Measurements from ENCODE around the gene ZEB2.
"Not testable (repeated sequence)": the region's sequence is repeated elsewhere in the genome, so short reads cannot be mapped to it uniquely, and the experiment has no call there.

ZEB2 gene

GRCh38 chr2:144376460-144376859, 143.5 kb downstream of the ZEB2 start:
- DNase-seq, result no peak

GRCh38 chr2:144374163-144374661, 145.7 kb downstream of the ZEB2 start:
- no peak for DNase-seq

- no peak for DNase-seq
Measured at GRCh38 chr2:144372410-144373080, 147.4 kb downstream of the ZEB2 start.

DNA sequence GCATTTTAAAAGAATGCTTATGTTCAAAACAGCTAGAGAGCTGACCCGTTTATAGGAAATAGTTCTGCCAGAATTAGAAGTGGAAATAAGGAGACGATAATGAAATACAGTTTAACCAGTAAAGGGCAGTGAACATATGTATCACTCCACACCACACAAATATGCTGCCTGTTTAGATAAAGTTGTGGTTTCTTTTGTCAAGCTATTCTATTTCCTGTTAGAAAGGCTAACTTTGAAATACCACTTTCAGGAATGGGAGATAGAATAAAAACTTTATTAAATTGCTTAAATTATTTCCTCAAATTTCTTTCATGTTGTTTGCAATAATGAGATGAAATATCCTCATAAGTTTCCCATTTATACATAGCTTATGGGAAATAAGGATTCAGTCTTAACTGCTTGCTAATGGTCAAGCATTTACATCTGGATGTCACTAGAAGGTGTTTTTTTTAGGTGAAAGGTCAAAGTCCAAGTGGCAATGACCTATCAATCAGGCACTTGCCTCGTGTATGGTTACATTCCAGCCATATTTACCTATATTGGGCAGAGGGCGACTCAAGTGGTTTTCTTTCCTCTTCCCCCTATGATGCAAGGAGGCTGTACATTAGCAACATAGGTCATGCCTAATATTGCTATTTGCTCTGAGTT, 148.9 kb downstream of the ZEB2 start:
- DNase-seq, result no peak

DNA sequence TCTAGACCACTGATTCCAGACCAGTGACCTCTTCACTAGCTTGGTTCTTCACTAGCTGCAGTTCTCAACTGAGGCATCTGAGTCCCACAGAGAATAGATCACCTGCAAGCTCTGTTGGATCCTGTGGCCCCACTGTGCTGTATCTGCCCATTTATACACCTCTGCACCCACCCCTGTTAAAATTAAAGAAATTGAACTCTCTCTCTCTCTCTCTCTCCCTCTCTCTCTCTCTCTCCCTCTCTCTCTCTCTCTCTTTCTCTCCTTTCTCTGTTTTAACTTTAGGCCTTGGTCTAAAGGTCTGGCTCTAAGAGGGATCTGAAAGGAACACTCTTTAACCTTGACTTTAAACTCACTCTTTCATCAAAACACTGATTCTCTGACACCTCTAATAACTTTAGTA, 150.5 kb downstream of the ZEB2 start:
- no peak for DNase-seq

DNA sequence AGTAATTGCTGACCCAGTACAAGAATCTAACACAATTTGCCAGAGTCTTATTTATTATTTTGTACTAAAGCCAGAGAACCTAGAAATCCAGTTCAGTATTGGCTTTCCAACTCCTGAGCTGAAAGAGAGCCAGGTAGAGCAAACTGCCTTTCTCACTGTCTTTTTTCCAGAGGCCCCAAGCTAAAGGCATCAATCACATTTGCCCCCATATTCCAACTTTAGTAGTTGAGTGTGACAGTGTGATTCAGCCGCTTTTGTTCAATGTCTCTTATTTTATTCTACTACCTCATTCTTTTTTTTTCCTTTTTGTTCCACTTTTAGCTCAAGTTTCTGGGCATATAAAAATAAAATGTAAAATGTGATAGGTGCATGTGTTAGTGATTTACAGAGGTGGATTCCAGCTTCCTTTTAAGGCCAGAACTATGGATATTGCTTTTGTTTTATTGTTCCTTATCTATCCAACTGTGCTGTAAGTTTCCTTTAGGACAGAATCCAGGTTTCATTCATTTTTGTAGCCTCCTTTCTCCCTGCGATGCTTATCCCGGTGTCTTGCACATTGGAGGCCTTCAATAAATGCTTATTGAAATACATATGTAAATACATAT, 153.0 kb downstream of the ZEB2 start:
- no peak for DNase-seq

GRCh38 chr2:144364944-144365738, 154.8 kb downstream of the ZEB2 start:
- DNase-seq, result no peak

- not testable (repeated sequence) for DNase-seq
Measured at GRCh38 chr2:144364247-144364646, 155.7 kb downstream of the ZEB2 start.

DNA sequence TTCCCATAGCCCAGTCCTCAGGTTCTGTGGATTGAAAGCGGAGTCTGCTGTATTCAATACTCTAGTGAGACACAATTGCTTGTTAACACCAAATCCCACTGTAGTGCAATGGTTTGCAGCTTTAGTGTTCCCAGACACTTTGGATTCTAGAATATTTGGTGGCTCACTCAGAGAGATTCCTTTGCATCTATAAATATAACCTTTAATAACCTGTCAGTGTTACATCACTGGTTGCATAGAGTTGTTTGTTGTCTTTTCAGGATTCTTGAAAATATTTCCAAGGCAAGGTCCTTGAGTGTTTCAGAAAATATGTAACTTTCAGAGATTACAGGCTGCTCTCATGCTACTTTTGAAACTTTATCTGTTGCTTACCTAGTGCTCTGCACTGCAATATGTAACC, 157.5 kb downstream of the ZEB2 start:
- no peak for DNase-seq

DNA sequence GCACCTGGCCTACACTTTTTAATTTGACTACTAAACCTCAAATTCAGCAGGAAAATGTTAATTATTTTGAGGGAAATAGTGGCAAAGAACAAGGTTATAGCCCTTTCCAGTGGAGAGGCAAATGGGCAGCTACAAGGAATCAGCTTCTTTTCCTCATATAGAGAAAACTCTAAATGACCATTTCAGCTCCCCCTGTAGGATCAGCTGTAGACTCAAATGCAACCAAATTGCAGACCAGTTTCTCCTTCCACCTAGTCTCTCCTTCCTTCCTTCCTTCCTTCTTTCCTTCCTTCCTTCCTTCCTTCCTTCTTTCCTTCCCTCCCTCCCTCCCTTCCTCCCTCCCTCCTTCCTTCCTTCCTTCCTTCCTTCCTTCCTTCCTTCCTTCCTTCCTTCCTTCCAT, 158.2 kb downstream of the ZEB2 start:
- no peak for DNase-seq

DNA sequence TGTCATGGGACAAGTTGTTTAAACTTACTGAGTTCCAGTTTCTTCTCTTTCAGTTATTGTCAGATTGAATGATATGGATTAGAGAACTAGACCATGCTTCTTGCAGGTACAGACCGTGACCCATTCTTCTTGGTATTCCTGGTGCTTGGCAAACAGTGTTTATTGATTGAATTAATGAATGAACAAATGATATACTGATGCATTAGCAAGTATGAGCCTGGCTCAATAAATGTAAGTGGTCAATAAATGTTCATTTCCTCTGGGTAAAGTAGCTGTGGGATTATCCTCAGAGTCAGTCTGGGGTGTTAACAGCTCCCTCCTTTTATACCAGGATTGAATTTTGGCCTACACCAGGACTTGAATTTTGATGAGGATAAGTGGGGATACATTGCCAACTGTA, 160.2 kb downstream of the ZEB2 start:
- DNase-seq, result no peak

DNA sequence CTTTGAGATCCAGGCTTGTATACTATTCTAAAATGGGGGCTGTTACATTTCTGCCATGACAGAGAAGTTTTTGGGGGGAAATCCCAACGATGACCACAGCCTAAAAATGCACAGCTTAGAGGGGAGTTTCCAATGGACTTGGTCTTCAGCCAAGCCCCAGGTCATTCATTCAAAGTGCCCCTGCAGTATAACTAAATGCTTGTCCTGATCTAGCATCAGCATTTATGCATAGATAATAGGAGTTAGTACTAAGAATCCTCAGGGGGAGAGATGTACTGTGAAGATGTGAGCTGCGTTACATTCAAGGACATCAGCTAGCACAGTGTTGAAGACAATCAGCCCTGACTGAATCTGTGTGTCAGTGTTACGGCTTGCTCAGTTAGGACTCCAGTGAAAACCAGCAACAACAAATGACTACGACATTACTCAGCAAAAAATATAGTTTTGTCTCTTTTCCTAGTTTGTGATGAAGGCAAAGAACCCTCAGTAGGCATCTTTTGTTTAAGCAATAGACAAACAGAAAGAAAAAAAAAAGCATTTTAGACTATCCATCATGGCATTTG, 160.9 kb downstream of the ZEB2 start:
- no peak for DNase-seq

GRCh38 chr2:144358374-144358964, 161.4 kb downstream of the ZEB2 start:
- DNase-seq, result no peak

DNA sequence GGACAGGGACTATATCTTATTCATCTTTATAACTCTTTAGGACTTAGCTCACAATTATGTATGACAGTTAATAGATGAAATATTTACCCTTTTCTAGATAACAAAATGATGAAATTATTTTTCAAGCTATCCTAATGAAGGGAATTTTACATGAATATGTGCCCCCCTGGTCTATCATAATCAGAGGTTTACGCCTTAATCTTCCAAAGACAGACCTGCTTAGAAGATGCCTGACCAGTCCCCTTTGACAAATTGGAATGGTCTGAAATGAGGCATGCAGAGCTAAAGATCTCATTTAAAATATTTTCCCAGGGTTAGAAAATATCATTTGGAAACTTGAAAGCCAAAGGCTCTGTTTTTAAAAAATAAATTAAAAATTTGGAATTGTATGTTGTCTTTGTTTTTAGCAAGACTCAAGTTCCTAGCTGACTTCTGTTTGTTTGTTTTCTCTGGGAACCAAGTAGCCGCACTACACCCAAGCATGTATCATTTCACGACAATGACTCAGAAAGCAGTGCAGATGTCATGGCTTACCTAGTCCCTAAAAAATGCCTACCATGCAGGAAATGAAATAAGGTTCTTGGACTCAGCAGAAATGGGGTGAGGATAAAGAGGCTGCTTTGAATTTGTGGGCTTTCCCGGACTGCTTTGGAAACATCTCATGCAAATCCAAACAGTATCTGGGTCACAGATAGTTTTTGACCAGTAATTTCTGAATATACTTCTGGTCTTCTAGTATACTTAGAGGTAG, 162.1 kb downstream of the ZEB2 start:
- DNase-seq, result no peak

GRCh38 chr2:144356402-144356801, 163.5 kb downstream of the ZEB2 start:
- DNase-seq, result no peak

GRCh38 chr2:144354953-144355352, 165.0 kb downstream of the ZEB2 start:
- DNase-seq, result no peak

- DNase-seq, result no peak
Measured at GRCh38 chr2:144351687-144352086, 168.2 kb downstream of the ZEB2 start.

GRCh38 chr2:144350151-144350802, 169.6 kb downstream of the ZEB2 start:
- DNase-seq, result peak; percentile 32

- no peak for DNase-seq
Measured at GRCh38 chr2:144349674-144350073, 170.2 kb downstream of the ZEB2 start.

GRCh38 chr2:144348846-144349245, 171.1 kb downstream of the ZEB2 start:
- no peak for DNase-seq

GRCh38 chr2:144346229-144346628, 173.7 kb downstream of the ZEB2 start:
- DNase-seq, result no peak

Data from right hindlimb (tissue), 1 donor.